A172 (cell line): Measurements from ENCODE around the gene NDUFS6. TPM values are rescaled to one million over a fixed set of nuclear protein-coding genes. Genes with fewer than 3 reads are reported as not detected.
"Not testable (repeated sequence)": the region's sequence is repeated elsewhere in the genome, so short reads cannot be mapped to it uniquely, and the experiment has no call there.

ENCODE experiments used
- DNase-seq: peaks from one replicate; pipeline ENCODE4 v3.0.0-alpha.2; 2015; ENCODE audit warnings: low spot score
- total RNA-seq: library from RNA; depleted of rRNA; stranded (reverse); fragments of >200 nt; shearing (Covaris generic); gene quantifications from 2 replicates; pipeline ENCODE4 v1.2.3, GENCODE V29; 2014

The NDUFS6 gene
- total RNA-seq, 1 experiment from 2014 or later, result 85.8 TPM

DNA sequence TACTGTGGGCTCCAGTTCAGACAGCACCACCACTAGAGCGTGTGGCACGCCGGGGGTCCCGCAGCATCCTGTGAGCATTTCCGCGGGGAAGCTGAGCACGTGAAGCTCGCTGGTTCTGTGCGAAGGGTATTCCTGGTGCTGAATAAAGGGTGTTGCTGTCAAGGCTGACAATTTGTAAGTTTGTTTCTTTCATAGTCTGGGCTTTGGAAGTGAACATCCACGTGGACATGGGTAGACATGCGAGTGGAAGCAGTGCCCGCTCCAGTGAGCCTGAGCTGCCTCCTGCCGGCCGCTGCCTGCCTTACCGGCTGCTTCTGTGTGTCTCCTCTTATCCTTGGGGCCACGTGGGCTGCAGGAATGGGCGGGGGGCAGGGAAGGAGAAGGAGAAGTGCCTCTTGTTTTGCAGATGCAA, 14.7 kb downstream of the NDUFS6 start:
- DNase-seq, result no peak

DNA sequence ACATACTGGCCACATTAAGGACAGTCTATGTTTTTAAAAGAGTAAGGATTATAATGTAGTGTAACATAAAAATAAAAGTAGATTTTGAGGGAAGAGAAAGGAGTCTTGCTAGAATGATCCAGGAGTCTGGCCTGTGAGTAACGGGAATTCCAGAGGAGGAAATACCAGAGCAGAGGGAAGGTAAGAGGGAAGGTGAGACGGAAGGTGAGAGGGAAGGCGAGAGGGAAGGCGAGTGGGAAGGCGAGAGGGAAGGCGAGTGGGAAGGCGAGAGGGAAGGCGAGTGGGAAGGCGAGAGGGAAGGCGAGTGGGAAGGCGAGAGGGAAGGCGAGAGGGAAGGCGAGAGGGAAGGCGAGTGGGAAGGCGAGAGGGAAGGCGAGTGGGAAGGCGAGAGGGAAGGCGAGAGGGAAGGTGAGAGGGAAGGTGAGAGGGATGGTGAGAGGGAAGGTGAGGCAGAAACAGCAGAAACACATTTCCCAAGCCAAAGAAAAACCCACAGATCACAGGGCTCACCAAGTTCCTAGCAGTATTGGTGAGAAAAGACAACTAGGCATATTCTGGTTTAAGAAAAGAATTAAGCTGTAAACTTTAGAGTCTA, 15.4 kb downstream of the NDUFS6 start:
- not testable (repeated sequence) for DNase-seq

DNA sequence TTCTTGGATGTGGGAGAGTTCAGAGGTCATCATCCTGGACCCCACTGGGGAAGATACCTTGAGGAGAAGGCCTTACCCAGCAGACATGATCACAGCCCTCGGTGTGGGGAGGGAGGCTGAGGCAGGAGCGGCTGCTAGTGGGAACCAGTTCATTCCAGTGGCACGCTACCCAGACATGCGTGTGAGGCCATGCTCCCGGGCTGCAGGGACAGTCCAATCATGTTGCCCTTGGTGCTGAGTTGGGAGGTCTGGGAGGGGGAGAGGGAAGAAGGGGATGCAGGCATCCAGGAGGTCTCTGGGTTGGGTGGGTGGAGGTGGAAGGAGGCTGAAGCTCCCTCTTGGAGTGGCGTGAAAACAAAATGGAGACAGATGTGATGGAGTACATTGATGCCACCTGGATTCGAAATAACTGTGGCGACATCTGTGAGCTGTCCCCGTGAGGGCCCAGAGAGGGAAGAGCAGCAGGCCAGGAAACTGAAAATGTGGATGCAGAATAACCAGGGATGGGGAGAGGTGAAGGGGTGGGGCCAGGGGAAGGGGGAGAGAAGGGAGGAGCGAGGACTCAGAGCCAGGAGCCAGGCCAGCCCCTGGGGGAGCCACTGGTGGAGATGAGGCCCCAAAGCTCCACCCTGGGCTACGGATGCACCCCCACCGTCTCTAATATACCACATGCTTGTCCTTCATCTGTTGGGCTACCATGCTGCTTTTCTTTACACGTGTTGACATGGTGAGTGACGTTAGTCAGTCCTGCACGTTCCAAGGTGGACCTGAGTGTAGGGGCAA, 16.2 kb downstream of the NDUFS6 start:
- no peak for DNase-seq

DNA sequence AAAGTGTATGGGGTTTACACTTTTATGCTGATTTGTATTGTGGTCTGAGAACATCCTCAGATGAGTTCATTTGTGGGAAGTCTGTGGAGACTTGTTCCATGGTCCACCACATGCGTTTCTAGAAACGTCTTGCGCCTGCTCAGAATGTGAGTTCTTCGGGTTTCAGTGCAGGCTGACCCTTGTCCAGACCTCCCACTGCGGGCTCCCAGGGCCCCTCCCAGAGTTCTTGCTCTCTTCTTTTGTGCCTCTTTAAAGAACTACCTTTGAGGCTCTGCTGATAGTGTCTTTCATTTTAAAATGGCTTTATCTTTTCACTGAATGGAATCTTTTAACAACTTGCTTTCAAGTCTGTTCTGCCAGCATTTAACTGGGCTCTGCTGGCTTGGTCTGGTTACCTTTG, 17.6 kb downstream of the NDUFS6 start:
- no peak for DNase-seq

DNA sequence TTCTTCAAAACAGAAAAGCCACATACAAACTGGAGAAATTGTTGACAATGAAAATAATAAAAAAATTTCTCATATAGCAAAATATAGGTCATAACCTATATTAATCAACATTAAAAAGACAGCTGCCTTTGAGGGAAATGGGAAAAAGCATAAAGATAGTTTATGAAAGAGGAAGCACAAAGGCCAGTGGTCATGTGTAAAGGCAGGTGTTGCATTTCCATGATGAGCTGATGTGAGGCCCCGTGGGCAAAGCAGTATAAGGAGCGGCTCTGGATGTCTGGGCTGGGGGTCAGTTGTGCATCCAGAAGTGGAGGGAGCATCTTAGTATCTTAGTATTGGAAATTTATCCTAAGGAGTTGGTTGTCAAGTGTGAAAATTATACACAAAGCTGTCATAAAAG, 18.3 kb downstream of the NDUFS6 start:
- no peak for DNase-seq

DNA sequence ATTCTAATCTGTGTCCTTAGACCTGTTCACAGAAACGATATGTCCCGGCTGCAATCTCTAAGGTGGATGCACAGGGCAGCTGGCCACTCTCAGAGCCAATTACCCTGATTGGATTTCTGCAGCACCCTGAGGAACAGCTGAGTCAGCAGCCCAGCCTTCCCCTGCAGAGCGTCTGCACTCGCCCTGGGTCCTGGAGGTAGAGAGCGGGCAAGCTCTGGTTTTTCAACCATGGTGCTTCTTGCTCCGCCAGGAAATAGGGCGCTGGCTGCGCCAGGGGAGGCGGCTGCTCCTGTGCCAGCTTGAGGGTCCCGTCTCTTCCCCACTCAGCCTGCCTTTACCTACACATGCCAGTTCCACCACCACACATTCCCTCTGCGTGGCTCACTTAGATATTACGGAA, 19.2 kb downstream of the NDUFS6 start:
- DNase-seq, result no peak

DNA sequence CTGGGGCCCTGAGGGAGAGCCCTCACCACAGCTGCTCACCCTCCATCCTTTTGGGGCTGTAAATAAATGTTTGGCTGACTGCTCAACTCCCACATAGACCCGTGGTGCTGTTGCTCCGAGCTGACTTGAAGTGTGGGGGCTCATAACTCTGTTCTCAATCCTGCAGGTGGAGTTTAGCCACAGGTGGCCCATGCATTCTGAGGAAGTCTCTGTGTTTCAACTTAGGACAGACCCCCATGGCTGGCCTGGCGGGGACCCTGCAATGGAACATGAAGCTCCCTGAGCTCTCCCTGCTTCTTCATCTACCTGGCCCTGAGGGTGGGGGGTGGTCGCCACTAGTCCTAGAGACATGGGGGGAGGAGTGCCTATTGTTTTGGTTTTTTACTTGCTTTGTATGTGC, 19.7 kb downstream of the NDUFS6 start:
- DNase-seq, result no peak

DNA sequence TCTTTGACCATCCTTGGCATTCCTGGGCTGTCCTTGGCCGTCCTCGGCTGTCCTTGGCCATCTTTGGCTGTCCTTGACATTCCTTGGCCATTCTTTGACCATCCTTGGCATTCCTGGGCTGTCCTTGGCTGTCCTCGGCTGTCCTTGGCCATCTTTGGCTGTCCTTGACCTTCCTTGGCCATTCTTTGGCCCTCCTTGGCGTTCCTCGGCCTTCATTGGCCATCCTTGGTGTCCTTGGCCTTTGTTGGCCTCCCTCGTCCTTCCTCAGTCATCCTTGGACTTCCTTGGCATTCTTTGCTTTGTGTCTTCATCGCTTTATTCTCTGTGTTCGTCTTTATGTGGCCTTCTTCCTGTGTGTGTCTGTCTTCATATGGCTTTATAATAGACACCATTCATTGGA, 20.7 kb downstream of the NDUFS6 start:
- no peak for DNase-seq

DNA sequence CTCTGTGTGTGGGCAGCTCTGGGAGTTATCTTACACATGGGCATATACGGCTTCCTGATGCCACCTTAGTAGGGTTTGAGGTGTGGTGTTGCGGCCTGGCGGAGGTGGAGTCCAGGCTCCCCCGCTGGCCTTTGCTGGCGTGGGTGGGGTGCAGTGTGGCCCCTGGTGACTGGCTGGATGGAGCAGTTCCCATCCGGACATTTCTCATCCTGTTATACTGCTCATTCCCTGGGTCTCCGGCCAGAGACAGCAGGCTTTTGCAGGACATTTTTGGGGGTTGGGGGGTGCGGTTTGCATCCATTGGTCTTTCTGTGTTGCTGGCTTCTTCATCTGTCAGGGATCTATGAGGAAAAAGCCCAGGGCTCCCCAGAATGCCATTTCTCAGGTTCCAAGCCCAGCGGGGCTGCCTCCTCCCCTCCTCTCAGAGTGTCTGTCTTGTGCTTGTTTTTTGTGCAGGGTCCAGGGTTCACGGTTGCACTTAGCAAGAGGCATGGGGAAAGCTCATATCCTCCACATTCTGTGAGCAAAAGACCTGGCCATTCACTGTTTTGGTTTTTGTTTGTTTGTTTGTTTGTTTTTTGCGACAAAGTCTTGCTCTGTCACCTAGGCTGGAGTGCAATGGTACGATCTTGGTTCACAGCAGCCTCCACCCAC, 22.3 kb downstream of the NDUFS6 start:
- no peak for DNase-seq

DNA sequence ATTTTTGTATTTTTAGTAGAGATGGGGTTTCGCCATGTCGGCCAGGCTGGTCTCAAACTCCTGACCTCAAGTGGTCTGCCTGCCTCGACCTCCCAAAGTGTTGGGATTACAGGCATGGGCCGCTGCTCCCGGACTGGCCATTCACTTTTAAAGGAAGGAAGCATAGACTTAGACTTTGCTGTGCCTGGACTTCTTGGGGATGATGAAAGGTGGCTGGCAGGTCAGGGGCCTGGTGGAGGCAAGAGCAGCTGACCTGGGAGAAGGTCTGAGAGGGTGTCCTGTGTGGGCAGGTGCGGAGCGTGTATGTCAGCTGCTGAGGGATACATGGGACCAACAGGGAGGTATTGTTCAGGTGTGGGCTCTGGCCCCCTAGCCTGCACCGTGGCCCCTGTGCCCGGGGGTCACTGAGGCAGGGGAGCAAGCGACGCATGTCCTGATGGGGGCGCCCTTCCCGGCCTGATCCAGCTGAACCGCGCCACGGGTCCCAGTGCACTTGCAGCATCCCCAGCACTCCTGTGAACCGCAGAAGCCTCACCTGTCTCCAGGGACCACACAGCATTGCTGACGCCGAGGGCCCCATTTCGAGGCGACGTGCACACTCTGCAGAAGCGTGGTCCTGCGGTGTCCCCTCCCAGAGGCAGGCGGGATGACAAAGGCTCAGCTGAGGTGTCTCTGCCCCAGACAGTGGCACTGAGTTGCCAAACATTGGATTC, 23.1 kb downstream of the NDUFS6 start:
- DNase-seq, result no peak

DNA sequence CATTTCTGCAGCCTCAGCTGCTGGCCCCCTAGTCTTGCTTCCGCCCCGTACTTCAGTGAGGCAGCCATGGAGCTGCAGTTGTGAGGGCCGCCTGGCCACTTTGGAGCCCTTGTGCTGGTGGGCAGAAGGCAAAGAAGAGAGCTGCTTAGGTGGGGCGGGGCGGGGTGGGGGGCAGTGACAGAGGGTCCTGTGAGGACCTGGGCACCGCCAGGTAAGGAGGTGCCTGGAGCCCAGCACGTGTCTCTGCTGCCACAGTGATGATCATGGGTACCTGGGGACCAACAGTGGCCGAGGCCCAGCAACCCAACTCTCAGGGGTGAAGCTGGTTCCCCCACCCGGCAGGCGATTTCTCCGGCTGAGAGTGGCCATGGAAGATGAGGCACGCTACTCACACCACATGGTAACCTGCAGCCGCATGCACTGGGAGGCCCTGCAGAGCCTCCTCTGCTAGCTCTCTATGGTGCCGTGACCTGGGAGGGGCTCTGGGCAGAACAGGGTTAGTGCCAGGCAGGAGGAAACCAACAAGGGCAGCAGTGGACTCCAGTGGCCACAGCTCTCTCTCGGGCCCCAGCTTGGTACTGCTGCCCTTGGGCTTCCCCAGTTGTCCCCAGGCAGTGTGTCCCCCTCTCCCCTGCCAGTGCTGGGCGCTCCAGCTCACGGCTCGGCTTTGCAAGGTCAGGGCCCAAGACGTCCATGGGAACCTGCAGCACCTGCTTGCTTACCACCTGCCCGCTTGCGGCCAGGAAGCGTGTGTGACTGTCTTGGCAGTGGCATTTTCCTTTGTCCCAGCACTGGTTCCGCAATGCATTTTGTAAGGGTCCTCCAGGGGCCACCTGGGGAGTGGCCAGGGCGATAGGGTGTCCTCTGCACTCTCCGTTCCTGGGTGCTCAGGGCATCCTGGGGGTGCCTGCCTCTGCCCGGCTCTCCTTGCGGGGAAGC, 24.0 kb downstream of the NDUFS6 start:
- no peak for DNase-seq

DNA sequence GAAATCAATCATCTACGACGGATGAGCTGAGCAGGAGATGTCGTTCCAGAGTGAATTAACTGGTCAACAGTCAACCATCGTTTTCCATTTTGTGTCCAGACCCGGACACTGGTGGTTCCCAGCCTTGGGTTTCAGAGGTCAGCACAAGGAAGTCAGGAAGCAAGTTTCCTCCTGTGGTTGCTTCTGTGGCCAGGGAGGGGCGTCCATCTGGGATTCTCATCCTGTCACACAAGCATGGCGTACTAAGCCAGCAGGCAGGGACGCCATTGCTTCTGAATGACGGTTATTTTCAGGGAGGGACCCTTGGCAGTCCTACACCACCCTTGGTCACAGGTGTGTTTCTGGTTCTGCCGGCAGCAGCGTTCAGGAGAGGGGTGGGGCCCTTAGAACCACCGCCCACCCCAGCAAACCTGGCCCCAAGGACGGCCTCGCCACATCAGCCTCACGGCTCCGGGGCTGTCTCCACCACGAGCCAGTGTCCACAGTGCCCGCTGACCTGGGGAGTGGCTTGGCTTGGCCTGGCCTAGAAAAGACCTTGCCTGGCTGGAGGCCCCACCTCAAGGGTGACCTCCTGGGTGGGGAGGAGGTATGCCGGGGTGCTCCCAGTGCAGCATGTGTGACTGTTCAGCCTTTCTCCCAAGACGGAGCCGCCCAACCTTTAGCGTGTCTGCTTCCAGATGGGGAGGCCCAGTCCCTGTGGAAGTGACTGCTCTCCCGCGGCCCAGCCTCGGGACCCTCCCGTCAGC, 25.2 kb downstream of the NDUFS6 start:
- no peak for DNase-seq

DNA sequence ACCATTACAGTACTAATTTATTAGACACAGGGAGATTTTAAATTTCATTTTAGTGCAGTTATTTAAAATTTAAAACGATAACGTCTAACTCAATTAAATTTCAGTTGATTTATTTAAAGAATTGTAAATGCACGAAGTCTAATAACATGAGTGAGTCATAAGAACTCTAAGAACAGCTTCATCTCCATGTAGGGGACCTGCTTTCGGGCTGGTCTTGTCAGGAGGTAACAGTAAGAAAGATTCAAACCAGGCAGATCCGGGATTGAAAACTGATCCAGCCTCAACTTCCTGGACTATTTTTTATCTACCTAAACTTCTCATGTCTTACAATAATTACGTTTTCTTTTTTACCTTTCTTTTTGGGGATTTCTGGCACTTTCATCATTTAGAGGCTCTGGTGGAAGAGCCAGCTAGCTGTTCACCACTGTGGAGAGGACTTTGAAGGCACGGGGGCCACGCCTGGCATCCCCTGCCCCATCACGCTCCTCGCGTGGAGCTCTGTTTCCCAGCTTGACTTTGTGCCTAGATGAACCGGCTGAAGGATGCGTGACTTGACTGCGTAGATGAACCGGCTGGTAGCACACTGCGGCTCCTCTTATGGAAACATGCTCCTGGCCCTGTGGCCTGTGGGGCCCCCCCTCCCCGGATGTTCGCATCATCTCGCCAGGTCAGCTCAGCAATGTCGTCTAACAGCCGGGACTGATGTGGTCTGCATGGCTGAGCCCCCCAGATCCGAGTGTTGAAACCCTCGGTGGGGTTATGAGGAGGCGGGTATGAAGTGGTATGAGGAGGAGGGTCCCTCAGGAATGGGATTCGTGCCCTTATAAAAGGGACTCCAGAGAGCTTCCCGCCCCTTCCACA, 26.0 kb downstream of the NDUFS6 start:
- no peak for DNase-seq

DNA sequence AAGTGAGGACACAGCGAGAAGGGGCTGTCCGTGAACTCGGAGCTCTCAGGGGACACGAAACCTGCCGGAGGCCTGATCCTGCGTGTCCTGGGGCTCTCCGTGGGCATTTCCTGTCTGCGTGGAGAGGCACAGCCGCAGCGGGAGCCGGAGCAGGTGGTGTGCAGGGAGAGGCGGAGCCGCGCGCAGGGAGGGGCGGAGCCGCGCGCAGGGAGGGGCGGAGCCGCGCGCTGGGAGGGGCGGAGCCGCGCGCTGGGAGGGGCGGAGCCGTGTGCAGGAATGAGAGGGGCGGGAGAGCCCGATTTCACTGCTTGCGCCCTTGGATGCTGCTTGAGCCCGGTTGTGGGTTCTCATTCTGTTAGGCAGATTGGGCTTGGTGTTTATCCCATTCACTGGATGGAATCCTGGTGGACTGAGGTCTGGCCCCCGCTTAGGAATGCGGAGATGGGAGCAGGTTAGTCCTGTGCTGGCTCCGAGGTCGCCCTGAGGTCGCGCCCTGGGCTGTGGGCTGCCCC, 26.7 kb downstream of the NDUFS6 start:
- DNase-seq, result no peak

DNA sequence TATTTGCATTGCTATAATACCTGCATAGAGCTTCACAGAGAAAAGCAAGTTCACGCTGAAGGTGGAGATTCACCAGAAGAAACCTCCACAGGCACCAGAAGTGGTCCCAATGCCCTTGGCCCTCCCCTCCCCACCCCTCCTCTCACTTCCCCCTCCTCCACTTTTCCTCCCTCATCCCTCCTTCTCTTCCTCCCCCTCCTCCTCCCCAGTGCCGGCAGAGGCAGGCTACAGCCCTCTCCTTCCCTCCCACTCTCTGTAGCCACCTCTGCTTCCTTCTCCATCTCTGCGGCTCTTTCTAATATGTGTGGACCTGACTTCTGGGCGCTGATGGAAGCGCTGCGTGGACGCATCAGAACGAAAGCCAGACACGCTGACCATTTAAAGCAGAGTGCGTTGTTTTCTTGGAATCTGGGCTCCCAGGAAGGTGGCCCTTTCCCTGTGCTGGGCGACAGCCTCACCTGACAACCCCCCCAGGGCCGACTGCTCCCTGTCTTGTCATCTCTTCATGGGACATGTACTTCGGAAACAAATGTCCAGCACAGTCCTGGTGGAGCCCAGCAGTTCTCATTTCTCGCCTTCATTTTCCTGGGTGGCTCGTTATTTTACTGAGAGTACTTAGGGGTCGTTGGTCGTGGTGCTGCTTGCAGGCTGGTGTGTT, 29.5 kb downstream of the NDUFS6 start:
- no peak for DNase-seq

DNA sequence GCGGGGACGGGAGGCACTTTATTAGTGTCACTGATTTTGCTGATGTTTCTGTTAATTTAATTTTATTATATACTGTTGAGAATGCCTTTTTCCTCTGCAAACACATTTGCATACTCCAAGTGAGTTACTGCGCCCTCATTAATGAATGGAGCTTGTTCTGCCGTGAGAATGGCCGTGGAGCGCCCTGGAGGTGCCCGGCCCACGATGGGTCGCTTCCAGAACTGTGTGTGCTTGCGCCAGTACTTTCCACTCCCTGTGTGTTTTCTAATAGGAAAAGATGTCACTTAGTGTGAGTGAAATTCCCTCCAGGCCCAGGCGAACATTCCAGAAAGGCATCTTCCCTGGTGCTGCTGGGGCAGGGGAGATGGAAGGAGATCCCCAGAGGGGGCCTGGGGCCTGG, 30.1 kb downstream of the NDUFS6 start:
- no peak for DNase-seq

DNA sequence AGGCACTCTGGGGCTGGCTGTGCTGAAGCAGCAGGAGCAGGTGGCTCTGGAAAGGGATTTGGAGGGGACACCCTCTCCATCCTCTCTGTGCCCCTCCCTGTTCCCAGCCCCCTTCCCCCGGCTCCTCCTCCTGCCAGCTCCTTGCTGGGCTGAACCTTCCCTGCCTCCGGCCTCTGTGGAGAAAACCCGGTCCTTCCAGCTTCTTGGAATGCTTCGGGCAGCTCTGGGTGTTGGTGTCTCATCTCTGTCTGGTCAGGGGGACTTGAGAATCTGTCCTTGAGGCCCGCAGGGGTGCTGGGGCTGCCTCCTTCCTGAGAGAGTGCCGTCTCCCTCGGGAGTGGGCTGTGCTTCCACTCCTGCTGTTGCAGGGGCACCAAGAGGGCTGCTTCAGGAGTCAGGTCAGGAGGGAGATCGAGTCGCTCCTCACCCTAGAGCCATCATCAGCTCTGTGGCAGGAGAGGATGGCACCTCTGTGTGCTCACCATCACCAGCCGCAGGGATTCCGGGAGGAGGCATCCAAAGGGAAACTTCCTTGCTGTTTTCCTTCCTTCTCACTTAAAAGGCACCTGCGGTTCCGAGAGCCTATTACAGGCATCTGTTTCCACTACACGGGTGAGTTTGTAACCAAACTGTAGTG, 30.6 kb downstream of the NDUFS6 start:
- no peak for DNase-seq

DNA sequence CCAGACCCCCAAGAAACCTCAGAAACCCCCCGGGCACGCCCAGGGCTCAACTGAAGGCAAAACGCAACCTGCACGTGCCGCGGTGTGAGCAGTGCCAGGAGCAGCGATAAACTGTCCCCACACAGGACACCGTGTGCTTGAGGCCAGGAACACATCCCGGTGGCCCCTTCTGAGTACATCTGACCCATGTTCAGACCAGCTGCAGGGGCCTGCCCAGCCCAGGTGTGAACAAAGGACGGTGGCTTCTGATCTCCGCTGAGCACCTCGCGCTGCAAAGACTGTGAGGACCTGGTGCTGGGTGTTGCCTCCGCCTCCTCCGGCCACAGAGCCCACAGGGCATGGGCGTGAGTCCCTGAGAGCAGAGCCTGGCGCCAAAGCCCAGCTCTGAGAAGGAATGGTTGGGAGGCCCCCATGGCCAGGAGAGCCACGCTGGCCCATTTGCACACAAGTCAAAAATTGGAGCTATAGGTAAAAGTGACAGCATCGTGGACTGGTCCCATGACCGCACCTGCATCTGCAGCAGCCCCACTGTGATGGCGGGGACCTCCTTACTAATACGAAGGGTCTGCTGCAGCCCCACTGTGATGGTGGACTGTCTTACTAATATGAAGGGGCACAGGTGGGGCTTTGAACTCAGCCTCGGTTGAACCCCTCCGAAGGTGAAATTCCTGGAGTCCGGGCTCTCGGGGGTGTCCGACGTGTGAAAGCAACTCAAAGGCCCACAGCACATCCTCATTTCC, 31.5 kb downstream of the NDUFS6 start:
- no peak for DNase-seq
